Parietal lobe (tissue), 1 donor: Measurements from ENCODE around the gene PCDHGA7. TPM values are rescaled to one million over a fixed set of nuclear protein-coding genes. Genes with fewer than 3 reads are reported as not detected.

Source experiments
- total RNA-seq: library from RNA; depleted of rRNA; stranded (reverse); fragments of >200 nt; gene quantifications from one replicate; pipeline ENCODE4 v1.2.3, GENCODE V29; 2014

The PCDHGA7 gene
- total RNA-seq, 1 donor from 2014 or later: 23.8 TPM

GRCh38 chr5:141412854-141413539, 30.5 kb downstream of the PCDHGA7 start, which contains the start of gene PCDHGA10:
Gene PCDHGA10, plus strand, starts transcription at chr5:141412987. Its CDS starts 189 bp downstream, at chr5:141413176.

GRCh38 chr5:141417494-141418172, 35.1 kb downstream of the PCDHGA7 start, which contains the start of gene PCDHGB7:
Gene PCDHGB7, plus strand, starts transcription at chr5:141417677. Its CDS starts 183 bp downstream, at chr5:141417860.

DNA sequence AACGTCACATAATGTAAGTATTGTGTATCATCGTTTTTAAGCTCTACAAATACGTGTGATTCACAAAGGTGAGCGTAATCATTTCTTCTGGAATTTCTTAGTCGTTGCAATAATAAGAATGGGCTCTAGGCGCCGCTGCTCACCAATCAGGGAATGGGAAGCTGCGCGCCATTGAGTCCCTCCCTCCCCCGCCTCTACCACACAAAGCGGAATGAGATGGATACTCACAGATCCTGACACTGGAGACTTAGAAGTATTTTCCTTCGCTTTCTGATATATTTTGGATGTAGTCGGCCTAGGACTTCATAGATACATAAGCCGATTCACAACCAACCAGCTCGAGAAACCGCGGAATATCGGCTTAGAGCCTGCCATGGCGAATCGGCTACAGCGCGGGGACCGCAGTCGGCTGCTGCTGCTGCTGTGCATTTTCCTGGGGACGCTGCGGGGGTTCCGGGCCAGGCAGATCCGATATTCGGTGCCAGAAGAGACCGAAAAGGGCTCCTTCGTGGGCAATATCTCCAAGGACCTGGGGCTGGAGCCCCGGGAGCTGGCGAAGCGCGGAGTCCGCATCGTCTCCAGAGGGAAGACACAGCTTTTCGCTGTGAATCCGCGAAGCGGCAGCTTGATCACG, 38.4 kb downstream of the PCDHGA7 start, which contains the start of gene PCDHGA11:
Gene PCDHGA11, plus strand, starts transcription at position 197 of the 634 bp plus-strand sequence. Its CDS starts 177 bp downstream, at position 374.

GRCh38 chr5:141430332-141431113, 48.0 kb downstream of the PCDHGA7 start, which contains the start of gene PCDHGA12:
Gene PCDHGA12, plus strand, starts transcription at chr5:141430507. Its CDS starts 253 bp downstream, at chr5:141430760.

Other genes starting within 250 kb of the PCDHGA7 start
- 16.3 TPM for gene PCDHB5, start 247.5 kb upstream of the PCDHGA7 start, total RNA-seq
- 5.6 TPM for gene PCDHB6, start 232.7 kb upstream of the PCDHGA7 start, total RNA-seq
- gene PCDHB7, start 210.1 kb upstream of the PCDHGA7 start, total RNA-seq: 17.8 TPM
- 15.0 TPM for gene PCDHB8, start 205.0 kb upstream of the PCDHGA7 start, total RNA-seq
- 10.6 TPM for gene PCDHB16, start 200.4 kb upstream of the PCDHGA7 start, total RNA-seq
- 11.9 TPM for gene PCDHB9, start 195.6 kb upstream of the PCDHGA7 start, total RNA-seq
- 26.3 TPM for gene PCDHB10, start 190.4 kb upstream of the PCDHGA7 start, total RNA-seq
- gene PCDHB11, start 183.1 kb upstream of the PCDHGA7 start, total RNA-seq: 24.1 TPM
- 36.9 TPM for gene PCDHB12, start 174.0 kb upstream of the PCDHGA7 start, total RNA-seq
- gene PCDHB13, start 168.8 kb upstream of the PCDHGA7 start, total RNA-seq: 29.7 TPM
- gene PCDHB14, start 159.4 kb upstream of the PCDHGA7 start, total RNA-seq: 28.2 TPM
- gene PCDHB15, start 137.3 kb upstream of the PCDHGA7 start, total RNA-seq: 32.9 TPM
- 0.63 TPM for gene SLC25A2, start 78.7 kb upstream of the PCDHGA7 start, total RNA-seq
- 77.3 TPM for gene TAF7, start 62.0 kb upstream of the PCDHGA7 start, total RNA-seq
- 9.1 TPM for gene PCDHGA1, start 52.2 kb upstream of the PCDHGA7 start, total RNA-seq
- 11.9 TPM for gene PCDHGA2, start 44.0 kb upstream of the PCDHGA7 start, total RNA-seq
- gene PCDHGA3, start 38.9 kb upstream of the PCDHGA7 start, total RNA-seq: 11.0 TPM
- 20.3 TPM for gene PCDHGB1, start 32.6 kb upstream of the PCDHGA7 start, total RNA-seq
- gene PCDHGA4, start 27.7 kb upstream of the PCDHGA7 start, total RNA-seq: 21.6 TPM
- 21.9 TPM for gene PCDHGB2, start 22.7 kb upstream of the PCDHGA7 start, total RNA-seq
- 17.8 TPM for gene PCDHGA5, start 18.6 kb upstream of the PCDHGA7 start, total RNA-seq
- 31.0 TPM for gene PCDHGB3, start 12.5 kb upstream of the PCDHGA7 start, total RNA-seq
- gene PCDHGA6, start 8.9 kb upstream of the PCDHGA7 start, total RNA-seq: 29.1 TPM
- 35.4 TPM for gene PCDHGB4, start 5.0 kb downstream of the PCDHGA7 start, total RNA-seq
- gene PCDHGA8, start 9.9 kb downstream of the PCDHGA7 start, total RNA-seq: 30.0 TPM
- 41.6 TPM for gene PCDHGB5, start 15.2 kb downstream of the PCDHGA7 start, total RNA-seq
- gene PCDHGA9, start 20.0 kb downstream of the PCDHGA7 start, total RNA-seq: 38.2 TPM
- 35.4 TPM for gene PCDHGB6, start 25.3 kb downstream of the PCDHGA7 start, total RNA-seq
- gene PCDHGA10, start 30.2 kb downstream of the PCDHGA7 start, total RNA-seq: 36.3 TPM
- gene PCDHGB7, start 34.9 kb downstream of the PCDHGA7 start, total RNA-seq: 43.5 TPM
- 40.4 TPM for gene PCDHGA11, start 38.3 kb downstream of the PCDHGA7 start, total RNA-seq
- 26.9 TPM for gene PCDHGA12, start 47.8 kb downstream of the PCDHGA7 start, total RNA-seq
- gene PCDHGC3, start 93.2 kb downstream of the PCDHGA7 start, total RNA-seq: 62.3 TPM
- gene PCDHGC4, start 102.3 kb downstream of the PCDHGA7 start, total RNA-seq: 91.7 TPM
- gene PCDHGC5, start 106.3 kb downstream of the PCDHGA7 start, total RNA-seq: 20.0 TPM
- 39.8 TPM for gene DIAPH1, start 236.3 kb downstream of the PCDHGA7 start, total RNA-seq